OCI-M1 (cell line): ENCODE measurements around the gene TBC1D5.
A peak's percentile ranks its signal among the peaks of the same experiment; 100 is the strongest.

Source experiments
- DNase-seq: peaks from one replicate; lab custom pipeline; 2025; lab: John Stamatoyannopoulos, UW

TBC1D5 gene

GRCh38 chr3:17302774-17303173, 439.7 kb downstream of the TBC1D5 start:
- no peak for DNase-seq

GRCh38 chr3:17302170-17302569, 440.3 kb downstream of the TBC1D5 start:
- DNase-seq: no peak

- no peak for DNase-seq
These were observed 441.2 kb downstream of the TBC1D5 start for GRCh38 chr3:17301271-17301670.

GRCh38 chr3:17300441-17300840, 442.0 kb downstream of the TBC1D5 start:
- DNase-seq: no peak

GRCh38 chr3:17298038-17298437, 444.4 kb downstream of the TBC1D5 start:
- no peak for DNase-seq

GRCh38 chr3:17292556-17292955, 449.9 kb downstream of the TBC1D5 start:
- DNase-seq: no peak

GRCh38 chr3:17290894-17291293, 451.5 kb downstream of the TBC1D5 start:
- DNase-seq: no peak

- no peak for DNase-seq
These were observed 453.5 kb downstream of the TBC1D5 start for GRCh38 chr3:17288839-17289399.

GRCh38 chr3:17287006-17287689, 455.3 kb downstream of the TBC1D5 start:
- DNase-seq: no peak

- DNase-seq: no peak
These were observed 464.4 kb downstream of the TBC1D5 start for GRCh38 chr3:17278006-17278405.

GRCh38 chr3:17266846-17267245, 475.6 kb downstream of the TBC1D5 start:
- no peak for DNase-seq

- DNase-seq: no peak
These were observed 480.6 kb downstream of the TBC1D5 start for GRCh38 chr3:17261627-17262369.

GRCh38 chr3:17260257-17260656, 482.2 kb downstream of the TBC1D5 start:
- DNase-seq: no peak

GRCh38 chr3:17259685-17260084, 482.7 kb downstream of the TBC1D5 start:
- DNase-seq: no peak

- DNase-seq: peak; percentile 65
These were observed 483.5 kb downstream of the TBC1D5 start for GRCh38 chr3:17258823-17259436.

- DNase-seq: no peak
These were observed 485.2 kb downstream of the TBC1D5 start for GRCh38 chr3:17257269-17257668.

GRCh38 chr3:17243621-17244020, 498.8 kb downstream of the TBC1D5 start:
- DNase-seq: no peak

- DNase-seq: no peak
These were observed 503.0 kb downstream of the TBC1D5 start for GRCh38 chr3:17239417-17239816.

- DNase-seq: peak; percentile 10
These were observed 504.4 kb downstream of the TBC1D5 start for GRCh38 chr3:17238023-17238422.

- DNase-seq: no peak
These were observed 507.1 kb downstream of the TBC1D5 start for GRCh38 chr3:17235310-17235709.

GRCh38 chr3:17234382-17234781, 508.0 kb downstream of the TBC1D5 start:
- no peak for DNase-seq

GRCh38 chr3:17233398-17233800, 509.0 kb downstream of the TBC1D5 start:
- DNase-seq: peak; percentile 69

GRCh38 chr3:17232442-17232841, 510.0 kb downstream of the TBC1D5 start:
- DNase-seq: no peak
